Peyer's patch (tissue), 4 donors: ENCODE results near the gene TMEM37. TPM values are rescaled to one million over a fixed set of nuclear protein-coding genes. Genes with fewer than 3 reads are reported as not detected.
"Not testable (repeated sequence)": the region's sequence is repeated elsewhere in the genome, so short reads cannot be mapped to it uniquely, and the experiment has no call there.

Experiments used
- DNase-seq, 3 donors: peaks; one replicate each; pipeline ENCODE4 v3.0.0-alpha.2; 2017 to 2019
- H3K27ac ChIP-seq, 4 donors: fragments of 200-600 bp; sonication (generic); one replicate each; pipeline ENCODE4 v1.5.1; 2016 to 2019
- H3K27me3 ChIP-seq, 2 donors: fragments of 200-600 bp; sonication (generic); one replicate each; pipeline ENCODE4 v1.5.1; 2019
- H3K36me3 ChIP-seq, 3 donors: fragments of 200-600 bp; sonication (generic); one replicate each; pipeline ENCODE4 v1.5.1; 2016 to 2019
- H3K4me1 ChIP-seq, 4 donors: fragments of 200-600 bp; sonication (generic); one replicate each; pipeline ENCODE4 v1.5.1; 2016 to 2019
- H3K4me3 ChIP-seq, 4 donors: fragments of 200-600 bp; sonication (generic); 1 replicate in 3 of 4; 2 replicates in 1 of 4; pipeline ENCODE4 v1.5.1; 2016 to 2019; ENCODE audit warnings: mild to moderate bottlenecking in 1 of 4
- H3K9me3 ChIP-seq, 4 donors: fragments of 200-600 bp; sonication (generic); one replicate each; pipeline ENCODE4 v1.5.1; 2016 to 2019; ENCODE audit warnings: mild to moderate bottlenecking in 1 of 4
- CTCF ChIP-seq, 6 experiments: fragments of 450-650 bp in 4 of 6; fragments of 200-600 bp in 2 of 6; sonication (generic) in 1 of 6; IDR thresholded peaks; one replicate each; pipeline ENCODE4 v1.5.1; 2017 to 2019; ENCODE audit warnings: antibody characterized with exemption in 6 of 6, mild to moderate bottlenecking in 3 of 6, moderate library complexity in 1 of 6
- POLR2A ChIP-seq, 2 donors: fragments of 450-650 bp; IDR thresholded peaks; one replicate each; pipeline ENCODE4 v1.5.1; 2017; ENCODE audit warnings: antibody characterized with exemption in 2 of 2, mild to moderate bottlenecking in 2 of 2, moderate library complexity in 2 of 2
- total RNA-seq, 4 donors: library from RNA; depleted of rRNA; stranded (reverse); fragments of >200 nt; gene quantifications; one replicate each; pipeline ENCODE4 v1.1.0, GENCODE V29; 2016

Gene TMEM37
- total RNA-seq, 4 donors from 2014 or later: 17.3 to 542 (median 214) TPM

- H3K4me3 ChIP-seq: no peak overlapping the region
- peak in 1 of 3 donors; percentile 58 for DNase-seq
- no peaks in the 10 kb centered on the region for H3K27me3 ChIP-seq
- TF ChIP-seq POLR2A (IDR thresholded peaks at IDR 0.05): no peak
- no peak for TF ChIP-seq CTCF (IDR thresholded peaks at IDR 0.05)
- H3K27ac ChIP-seq: no peak overlapping the region
- peaks cover 0 to 23% (median 2%) of the 10 kb centered on the region in 4 donors for H3K4me1 ChIP-seq
- no peaks in the 10 kb centered on the region for H3K36me3 ChIP-seq
- H3K9me3 ChIP-seq: no peaks in the 10 kb centered on the region
Observed at GRCh38 chr2:119389615-119390306, 41.9 kb upstream of the TMEM37 start.

- DNase-seq: no peak
- no peak overlapping the region for H3K27ac ChIP-seq
- TF ChIP-seq POLR2A (IDR thresholded peaks at IDR 0.05) (no peak), CTCF (IDR thresholded peaks at IDR 0.05) (no peak)
- H3K4me1 ChIP-seq: peaks cover 0 to 15% (median 0%) of the 10 kb centered on the region in 4 donors
- no peaks in the 10 kb centered on the region for H3K36me3 ChIP-seq
- no peaks in the 10 kb centered on the region for H3K9me3 ChIP-seq
- H3K4me3 ChIP-seq: no peak overlapping the region
- H3K27me3 ChIP-seq: no peaks in the 10 kb centered on the region
Observed at GRCh38 chr2:119393971-119394748, 37.5 kb upstream of the TMEM37 start.

GRCh38 chr2:119397196-119397595 is 34.5 kb upstream of the TMEM37 start:
- TF ChIP-seq CTCF (IDR thresholded peaks at IDR 0.05) (no peak), POLR2A (IDR thresholded peaks at IDR 0.05) (no peak)
- no peaks in the 10 kb centered on the region for H3K36me3 ChIP-seq
- H3K27me3 ChIP-seq: no peaks in the 10 kb centered on the region
- no peak overlapping the region for H3K4me3 ChIP-seq
- H3K9me3 ChIP-seq: no peaks in the 10 kb centered on the region
- peaks cover 0 to 4% (median 0%) of the 10 kb centered on the region in 4 donors for H3K4me1 ChIP-seq
- no peak for DNase-seq
- no peak overlapping the region for H3K27ac ChIP-seq

GRCh38 chr2:119402106-119402505 is 29.5 kb upstream of the TMEM37 start:
- H3K4me3 ChIP-seq: no peak overlapping the region
- H3K9me3 ChIP-seq: no peaks in the 10 kb centered on the region
- peaks cover 0 to 11% (median 0%) of the 10 kb centered on the region in 4 donors for H3K4me1 ChIP-seq
- no peak for DNase-seq
- H3K27me3 ChIP-seq: no peaks in the 10 kb centered on the region
- TF ChIP-seq POLR2A (IDR thresholded peaks at IDR 0.05): no peak
- no peak for TF ChIP-seq CTCF (IDR thresholded peaks at IDR 0.05)
- peak overlapping the region in 1 of 4 donors; percentile 78 for H3K27ac ChIP-seq
- H3K36me3 ChIP-seq: no peaks in the 10 kb centered on the region

GRCh38 chr2:119402645-119403560 is 28.8 kb upstream of the TMEM37 start:
- no peak for TF ChIP-seq CTCF (IDR thresholded peaks at IDR 0.05)
- no peak for TF ChIP-seq POLR2A (IDR thresholded peaks at IDR 0.05)
- Histone ChIP-seq H3K27ac (peak overlapping the region in 3 of 4 donors; percentile 43 to 78 (median 69)), H3K27me3 (no peaks in the 10 kb centered on the region), H3K4me1 (peaks cover 0 to 11% (median 0%) of the 10 kb centered on the region in 4 donors), H3K9me3 (no peaks in the 10 kb centered on the region), H3K4me3 (no peak overlapping the region), H3K36me3 (no peaks in the 10 kb centered on the region)
- DNase-seq: peak in 1 of 3 donors; percentile 80

GRCh38 chr2:119403618-119404017 is 28.0 kb upstream of the TMEM37 start:
- Histone ChIP-seq H3K4me1 (peaks cover 0 to 10% (median 0%) of the 10 kb centered on the region in 4 donors), H3K27ac (peak overlapping the region in 1 of 4 donors; percentile 43)
- not testable (repeated sequence) for DNase-seq, H3K9me3 ChIP-seq, H3K27me3 ChIP-seq, H3K4me3 ChIP-seq, H3K36me3 ChIP-seq
